ENCODE results near the gene SPTBN4.
"Not testable (repeated sequence)": the region's sequence is repeated elsewhere in the genome, so short reads cannot be mapped to it uniquely, and the experiment has no call there.

SPTBN4 gene

GRCh38 chr19:40493778-40494177 lies 27.0 kb downstream of the SPTBN4 start:
- peaks cover 52% of the 10 kb centered on the region for H3K27me3 ChIP-seq
- no peaks in the 10 kb centered on the region for H3K9me3 ChIP-seq
- H3K4me3 ChIP-seq (ENCODE audit: low read depth in 1 of 2, low read length in 1 of 2): no peak overlapping the region
- H3K36me3 ChIP-seq: no peaks in the 10 kb centered on the region
- TF ChIP-seq CTCF (IDR thresholded peaks at IDR 0.05): no peak
- H3K27ac ChIP-seq: no peak overlapping the region
- H3K4me1 ChIP-seq (ENCODE audit: control insufficient read depth in 1 of 2, insufficient read depth in 1 of 2, low read depth in 1 of 2, low read length in 1 of 2): no peaks in the 10 kb centered on the region

- no peak for TF ChIP-seq CTCF (IDR thresholded peaks at IDR 0.05)
- no peak overlapping the region for H3K4me3 ChIP-seq (ENCODE audit: low read depth in 1 of 2, low read length in 1 of 2)
Measured at GRCh38 chr19:40494191-40494838, 27.5 kb downstream of the SPTBN4 start.

GRCh38 chr19:40497214-40497613 lies 30.4 kb downstream of the SPTBN4 start:
- no peak overlapping the region for H3K4me3 ChIP-seq (ENCODE audit: low read depth in 1 of 2, low read length in 1 of 2)
- H3K9me3 ChIP-seq: no peaks in the 10 kb centered on the region
- TF ChIP-seq CTCF (IDR thresholded peaks at IDR 0.05): no peak
- H3K27ac ChIP-seq: no peak overlapping the region
- H3K27me3 ChIP-seq: peaks cover 44% of the 10 kb centered on the region
- H3K4me1 ChIP-seq (ENCODE audit: control insufficient read depth in 1 of 2, insufficient read depth in 1 of 2, low read depth in 1 of 2, low read length in 1 of 2): no peaks in the 10 kb centered on the region
- no peaks in the 10 kb centered on the region for H3K36me3 ChIP-seq

More at GRCh38 chr19:40494191-40494838, 27.5 kb downstream of the SPTBN4 start:
- Histone ChIP-seq H3K9me3 (no peaks in the 10 kb centered on the region), H3K27me3 (peaks cover 47% of the 10 kb centered on the region), H3K4me1 (ENCODE audit: control insufficient read depth in 1 of 2, insufficient read depth in 1 of 2, low read depth in 1 of 2, low read length in 1 of 2) (no peaks in the 10 kb centered on the region), H3K36me3 (no peaks in the 10 kb centered on the region), H3K27ac (no peak overlapping the region)

- no peak for TF ChIP-seq CTCF (IDR thresholded peaks at IDR 0.05)
- Histone ChIP-seq H3K4me1 (ENCODE audit: control insufficient read depth in 1 of 2, insufficient read depth in 1 of 2, low read depth in 1 of 2, low read length in 1 of 2) (no peaks in the 10 kb centered on the region), H3K4me3 (ENCODE audit: low read depth in 1 of 2, low read length in 1 of 2) (no peak overlapping the region)
Measured at GRCh38 chr19:40499320-40499719, 32.5 kb downstream of the SPTBN4 start.

GRCh38 chr19:40500678-40501530 lies 34.1 kb downstream of the SPTBN4 start:
- H3K36me3 ChIP-seq: not testable (repeated sequence)

More at GRCh38 chr19:40499320-40499719, 32.5 kb downstream of the SPTBN4 start:
- H3K36me3 ChIP-seq: no peaks in the 10 kb centered on the region
- no peak overlapping the region for H3K27ac ChIP-seq
- H3K27me3 ChIP-seq: peaks cover 41% of the 10 kb centered on the region
- no peaks in the 10 kb centered on the region for H3K9me3 ChIP-seq

GRCh38 chr19:40501599-40501998 lies 34.8 kb downstream of the SPTBN4 start:
- H3K4me3 ChIP-seq (ENCODE audit: low read depth in 1 of 2, low read length in 1 of 2): no peak overlapping the region
- H3K36me3 ChIP-seq: no peaks in the 10 kb centered on the region
- no peak overlapping the region for H3K27ac ChIP-seq
- no peak for TF ChIP-seq CTCF (IDR thresholded peaks at IDR 0.05)
- peaks cover 41% of the 10 kb centered on the region for H3K27me3 ChIP-seq
- no peaks in the 10 kb centered on the region for H3K4me1 ChIP-seq (ENCODE audit: control insufficient read depth in 1 of 2, insufficient read depth in 1 of 2, low read depth in 1 of 2, low read length in 1 of 2)
- no peaks in the 10 kb centered on the region for H3K9me3 ChIP-seq

More at GRCh38 chr19:40500678-40501530, 34.1 kb downstream of the SPTBN4 start:
- H3K4me3 ChIP-seq (ENCODE audit: low read depth in 1 of 2, low read length in 1 of 2); H3K27ac ChIP-seq; H3K4me1 ChIP-seq (ENCODE audit: control insufficient read depth in 1 of 2, insufficient read depth in 1 of 2, low read depth in 1 of 2, low read length in 1 of 2); H3K9me3 ChIP-seq: not testable (repeated sequence)
- peaks cover 34% of the 10 kb centered on the region for H3K27me3 ChIP-seq

All from neutrophil (primary cell).